Liver (tissue), 9 donors: ENCODE measurements around the gene KLF13. TPM values are rescaled to one million over a fixed set of nuclear protein-coding genes. Genes with fewer than 3 reads are reported as not detected.

Source experiments
- DNase-seq: peaks from one replicate; pipeline ENCODE4 v3.0.0-alpha.2; 2017; ENCODE audit warnings: low spot score
- H3K27ac ChIP-seq, 2 donors: one replicate each; pipeline ENCODE4 v1.7.0; 2013; ENCODE audit warnings: inconsistent platforms in 2 of 2, low read length in 2 of 2, control low read depth in 1 of 2, low read depth in 1 of 2, mild to moderate bottlenecking in 1 of 2
- H3K27me3 ChIP-seq, 4 donors: one replicate each; pipeline versions ENCODE4 v1.6.1 to v1.7.0; 2013; ENCODE audit warnings: low read length in 3 of 4, inconsistent platforms in 1 of 4, mild to moderate bottlenecking in 1 of 4, moderate library complexity in 1 of 4; ENCODE audit not compliant: control insufficient read depth in 4 of 4, insufficient read depth in 4 of 4
- H3K36me3 ChIP-seq, 4 donors: one replicate each; pipeline versions ENCODE4 v1.6.1 to v1.7.0; 2013; ENCODE audit warnings: low read length in 3 of 4, mild to moderate bottlenecking in 3 of 4, low read depth in 1 of 4, moderate library complexity in 1 of 4; ENCODE audit not compliant: control insufficient read depth in 4 of 4, insufficient read depth in 3 of 4
- H3K4me1 ChIP-seq, 4 donors: one replicate each; pipeline versions ENCODE4 v1.6.1 to v1.7.0; 2013; ENCODE audit warnings: low read length in 3 of 4, mild to moderate bottlenecking in 3 of 4, moderate library complexity in 1 of 4; ENCODE audit not compliant: control insufficient read depth in 4 of 4, insufficient read depth in 4 of 4
- H3K4me3 ChIP-seq, 3 donors: one replicate each; pipeline versions ENCODE4 v1.6.1 to v1.7.0; 2013; ENCODE audit warnings: low read length in 3 of 3, control low read depth in 1 of 3, low read depth in 1 of 3, mild to moderate bottlenecking in 1 of 3
- H3K9ac ChIP-seq, 2 donors: one replicate each; pipeline ENCODE4 v1.7.0; 2013; ENCODE audit warnings: low read length in 2 of 2, mild to moderate bottlenecking in 2 of 2, moderate library complexity in 2 of 2, control low read depth in 1 of 2, low read depth in 1 of 2
- H3K9me3 ChIP-seq, 4 donors: one replicate each; pipeline versions ENCODE4 v1.6.1 to v1.7.0; 2013; ENCODE audit warnings: low read length in 3 of 4; ENCODE audit not compliant: control insufficient read depth in 4 of 4
- EGR1 ChIP-seq, 2 donors: IDR thresholded peaks; 2 replicates each; pipeline ENCODE4 v1.6.1; 2016 to 2018; ENCODE audit warnings: antibody characterized with exemption in 2 of 2, low read depth in 2 of 2
- FOXA1 ChIP-seq: IDR thresholded peaks from 2 replicates; pipeline ENCODE4 v1.6.1; 2016; ENCODE audit warnings: antibody characterized with exemption
- FOXA2 ChIP-seq: IDR thresholded peaks from 2 replicates; pipeline ENCODE4 v1.6.1; 2016; ENCODE audit warnings: antibody characterized with exemption
- GABPA ChIP-seq, 2 donors: IDR thresholded peaks in 1 of 2; conservative IDR thresholded peaks in 1 of 2; 2 replicates each; pipeline ENCODE4 v1.6.1; 2016; ENCODE audit warnings: antibody characterized with exemption in 2 of 2, mild to moderate bottlenecking in 1 of 2, moderate library complexity in 1 of 2
- HNF4A ChIP-seq, 2 donors: conservative IDR thresholded peaks; 2 replicates each; pipeline ENCODE4 v1.6.1; 2016; ENCODE audit warnings: antibody characterized with exemption in 2 of 2, mild to moderate bottlenecking in 2 of 2
- HNF4G ChIP-seq: IDR thresholded peaks from 2 replicates; pipeline ENCODE4 v1.6.1; 2016; ENCODE audit warnings: antibody characterized with exemption
- JUND ChIP-seq, 2 donors: IDR thresholded peaks; 2 replicates each; pipeline ENCODE4 v1.6.1; 2016; ENCODE audit warnings: antibody characterized with exemption in 2 of 2
- NR2F2 ChIP-seq: IDR thresholded peaks from 2 replicates; pipeline ENCODE4 v1.6.1; 2016; ENCODE audit warnings: antibody characterized with exemption
- RAD21 ChIP-seq, 2 donors: IDR thresholded peaks; 2 replicates each; pipeline ENCODE4 v1.6.1; 2016; ENCODE audit warnings: antibody characterized with exemption in 2 of 2, mild to moderate bottlenecking in 2 of 2
- RXRA ChIP-seq, 2 donors: IDR thresholded peaks; 2 replicates each; pipeline ENCODE4 v1.6.1; 2017 to 2018; ENCODE audit warnings: antibody characterized with exemption in 2 of 2, mild to moderate bottlenecking in 1 of 2
- SP1 ChIP-seq: IDR thresholded peaks from 2 replicates; pipeline ENCODE4 v1.6.1; 2018; ENCODE audit warnings: antibody characterized with exemption, mild to moderate bottlenecking
- TAF1 ChIP-seq: conservative IDR thresholded peaks from 2 replicates; pipeline ENCODE4 v1.6.1; 2016; ENCODE audit warnings: antibody characterized with exemption, mild to moderate bottlenecking
- YY1 ChIP-seq: IDR thresholded peaks from 2 replicates; pipeline ENCODE4 v1.6.1; 2016; ENCODE audit warnings: antibody characterized with exemption, mild to moderate bottlenecking
- WGBS: extraction: QIAGEN DNeasy Blood & Tissue Kit; methylation state at CpG from one replicate; pipeline ENCODE4 v1.1.7; 2013; 5-methylcytosine and 5-hydroxymethylcytosine counted together
- polyA plus RNA-seq, 2 donors: library from polyadenylated mRNA; stranded (reverse) in 1 of 2; unstranded in 1 of 2; fragments of 200-250 nt in 1 of 2; fragments of >200 nt in 1 of 2; fragmentation: Nextera tagmentation in 1 of 2; extraction: Ambion mirVana in 1 of 2; gene quantifications; one replicate each; pipeline versions ENCODE4 v1.2.1 to v1.2.3, GENCODE V29; 2013 to 2015
- total RNA-seq, 2 donors: library from RNA; depleted of rRNA; stranded (reverse); fragments of >200 nt; gene quantifications; one replicate each; pipeline ENCODE4 v1.2.3, GENCODE V29; 2014
- TF ChIP-seq, protein P1 (sequence below): fragments of 150-350 bp; IDR thresholded peaks from 2 replicates; pipeline ENCODE4 v1.5.1; 2017; ENCODE audit warnings: improper control_type of control experiment, low read depth, low read length; ENCODE audit not compliant: missing input control
- TF ChIP-seq, protein P2 (sequence below): IDR thresholded peaks from 2 replicates; pipeline ENCODE4 v1.6.1; 2016; ENCODE audit warnings: antibody characterized with exemption
- TF ChIP-seq, protein P3 (sequence below): IDR thresholded peaks from 2 replicates; pipeline ENCODE4 v1.6.1; 2016; ENCODE audit warnings: antibody characterized with exemption
- TF ChIP-seq, protein P4 (sequence below): IDR thresholded peaks from 2 replicates; pipeline ENCODE4 v1.6.1; 2016; ENCODE audit warnings: antibody characterized with exemption
- TF ChIP-seq, protein P5 (sequence below): IDR thresholded peaks from 2 replicates; pipeline ENCODE4 v1.6.1; 2016; ENCODE audit warnings: antibody characterized with exemption, mild to moderate bottlenecking
- donor health status: healthy.
- donor health status: healthy.
- donor health status: healthy.
- donor health status: healthy.
- donor health status: healthy.

Gene KLF13
- total and polyA plus RNA-seq, 4 donors, result 17.4 to 77.1 (median 57.5) TPM

DNA sequence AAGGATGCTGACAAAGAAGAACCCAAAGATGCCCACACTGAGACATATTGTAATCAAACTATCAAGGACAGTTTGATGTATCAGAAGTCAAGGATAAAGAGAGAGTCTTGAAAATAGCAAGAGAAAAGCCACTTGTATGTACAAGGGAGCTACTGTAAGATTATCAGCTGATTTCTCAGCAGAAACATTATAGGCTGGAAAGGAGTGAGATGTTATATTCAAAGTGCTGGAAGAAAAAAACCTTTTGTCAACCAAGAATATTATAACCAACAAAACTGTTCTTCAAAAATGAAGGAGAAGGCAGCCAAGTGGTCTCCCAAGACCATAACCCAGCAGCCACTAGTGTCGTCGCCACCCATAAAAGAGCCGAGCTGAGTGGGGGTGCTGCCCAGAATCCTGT is 93.2 kb downstream of the KLF13 start:
- Histone ChIP-seq H3K27me3 (no peaks in the 10 kb centered on the region), H3K9me3 (peaks cover 0 to 7% (median 3%) of the 10 kb centered on the region in 4 donors), H3K36me3 (no peaks in the 10 kb centered on the region), H3K4me3 (no peak overlapping the region), H3K9ac (no peak overlapping the region), H3K4me1 (no peaks in the 10 kb centered on the region), H3K27ac (no peak overlapping the region)
- no peak for DNase-seq
- TF ChIP-seq SP1 (no peak), EGR1 (IDR thresholded peaks at IDR 0.05; ENCODE audit: low read depth in 2 of 2) (no peak), RAD21 (IDR thresholded peaks at IDR 0.05) (no peak), TAF1 (no peak), YY1 (no peak), HNF4A (conservative IDR thresholded peaks at IDR 0.05) (no peak), HNF4G (no peak), RXRA (IDR thresholded peaks at IDR 0.05) (no peak), GABPA (IDR thresholded peaks at IDR 0.05 in 1 of 2, conservative IDR thresholded peaks at IDR 0.05 in 1 of 2) (no peak), NR2F2 (no peak), FOXA1 (no peak), FOXA2 (no peak), JUND (IDR thresholded peaks at IDR 0.05) (no peak)
- TF ChIP-seq, protein P1, sequence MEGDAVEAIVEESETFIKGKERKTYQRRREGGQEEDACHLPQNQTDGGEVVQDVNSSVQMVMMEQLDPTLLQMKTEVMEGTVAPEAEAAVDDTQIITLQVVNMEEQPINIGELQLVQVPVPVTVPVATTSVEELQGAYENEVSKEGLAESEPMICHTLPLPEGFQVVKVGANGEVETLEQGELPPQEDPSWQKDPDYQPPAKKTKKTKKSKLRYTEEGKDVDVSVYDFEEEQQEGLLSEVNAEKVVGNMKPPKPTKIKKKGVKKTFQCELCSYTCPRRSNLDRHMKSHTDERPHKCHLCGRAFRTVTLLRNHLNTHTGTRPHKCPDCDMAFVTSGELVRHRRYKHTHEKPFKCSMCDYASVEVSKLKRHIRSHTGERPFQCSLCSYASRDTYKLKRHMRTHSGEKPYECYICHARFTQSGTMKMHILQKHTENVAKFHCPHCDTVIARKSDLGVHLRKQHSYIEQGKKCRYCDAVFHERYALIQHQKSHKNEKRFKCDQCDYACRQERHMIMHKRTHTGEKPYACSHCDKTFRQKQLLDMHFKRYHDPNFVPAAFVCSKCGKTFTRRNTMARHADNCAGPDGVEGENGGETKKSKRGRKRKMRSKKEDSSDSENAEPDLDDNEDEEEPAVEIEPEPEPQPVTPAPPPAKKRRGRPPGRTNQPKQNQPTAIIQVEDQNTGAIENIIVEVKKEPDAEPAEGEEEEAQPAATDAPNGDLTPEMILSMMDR, result no peak
- TF ChIP-seq, protein P2, sequence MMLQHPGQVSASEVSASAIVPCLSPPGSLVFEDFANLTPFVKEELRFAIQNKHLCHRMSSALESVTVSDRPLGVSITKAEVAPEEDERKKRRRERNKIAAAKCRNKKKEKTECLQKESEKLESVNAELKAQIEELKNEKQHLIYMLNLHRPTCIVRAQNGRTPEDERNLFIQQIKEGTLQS, result no peak
- TF ChIP-seq, protein P3, sequence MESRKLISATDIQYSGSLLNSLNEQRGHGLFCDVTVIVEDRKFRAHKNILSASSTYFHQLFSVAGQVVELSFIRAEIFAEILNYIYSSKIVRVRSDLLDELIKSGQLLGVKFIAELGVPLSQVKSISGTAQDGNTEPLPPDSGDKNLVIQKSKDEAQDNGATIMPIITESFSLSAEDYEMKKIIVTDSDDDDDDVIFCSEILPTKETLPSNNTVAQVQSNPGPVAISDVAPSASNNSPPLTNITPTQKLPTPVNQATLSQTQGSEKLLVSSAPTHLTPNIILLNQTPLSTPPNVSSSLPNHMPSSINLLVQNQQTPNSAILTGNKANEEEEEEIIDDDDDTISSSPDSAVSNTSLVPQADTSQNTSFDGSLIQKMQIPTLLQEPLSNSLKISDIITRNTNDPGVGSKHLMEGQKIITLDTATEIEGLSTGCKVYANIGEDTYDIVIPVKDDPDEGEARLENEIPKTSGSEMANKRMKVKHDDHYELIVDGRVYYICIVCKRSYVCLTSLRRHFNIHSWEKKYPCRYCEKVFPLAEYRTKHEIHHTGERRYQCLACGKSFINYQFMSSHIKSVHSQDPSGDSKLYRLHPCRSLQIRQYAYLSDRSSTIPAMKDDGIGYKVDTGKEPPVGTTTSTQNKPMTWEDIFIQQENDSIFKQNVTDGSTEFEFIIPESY, result no peak
- TF ChIP-seq, protein P4, sequence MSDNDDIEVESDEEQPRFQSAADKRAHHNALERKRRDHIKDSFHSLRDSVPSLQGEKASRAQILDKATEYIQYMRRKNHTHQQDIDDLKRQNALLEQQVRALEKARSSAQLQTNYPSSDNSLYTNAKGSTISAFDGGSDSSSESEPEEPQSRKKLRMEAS, result no peak
- TF ChIP-seq, protein P5, sequence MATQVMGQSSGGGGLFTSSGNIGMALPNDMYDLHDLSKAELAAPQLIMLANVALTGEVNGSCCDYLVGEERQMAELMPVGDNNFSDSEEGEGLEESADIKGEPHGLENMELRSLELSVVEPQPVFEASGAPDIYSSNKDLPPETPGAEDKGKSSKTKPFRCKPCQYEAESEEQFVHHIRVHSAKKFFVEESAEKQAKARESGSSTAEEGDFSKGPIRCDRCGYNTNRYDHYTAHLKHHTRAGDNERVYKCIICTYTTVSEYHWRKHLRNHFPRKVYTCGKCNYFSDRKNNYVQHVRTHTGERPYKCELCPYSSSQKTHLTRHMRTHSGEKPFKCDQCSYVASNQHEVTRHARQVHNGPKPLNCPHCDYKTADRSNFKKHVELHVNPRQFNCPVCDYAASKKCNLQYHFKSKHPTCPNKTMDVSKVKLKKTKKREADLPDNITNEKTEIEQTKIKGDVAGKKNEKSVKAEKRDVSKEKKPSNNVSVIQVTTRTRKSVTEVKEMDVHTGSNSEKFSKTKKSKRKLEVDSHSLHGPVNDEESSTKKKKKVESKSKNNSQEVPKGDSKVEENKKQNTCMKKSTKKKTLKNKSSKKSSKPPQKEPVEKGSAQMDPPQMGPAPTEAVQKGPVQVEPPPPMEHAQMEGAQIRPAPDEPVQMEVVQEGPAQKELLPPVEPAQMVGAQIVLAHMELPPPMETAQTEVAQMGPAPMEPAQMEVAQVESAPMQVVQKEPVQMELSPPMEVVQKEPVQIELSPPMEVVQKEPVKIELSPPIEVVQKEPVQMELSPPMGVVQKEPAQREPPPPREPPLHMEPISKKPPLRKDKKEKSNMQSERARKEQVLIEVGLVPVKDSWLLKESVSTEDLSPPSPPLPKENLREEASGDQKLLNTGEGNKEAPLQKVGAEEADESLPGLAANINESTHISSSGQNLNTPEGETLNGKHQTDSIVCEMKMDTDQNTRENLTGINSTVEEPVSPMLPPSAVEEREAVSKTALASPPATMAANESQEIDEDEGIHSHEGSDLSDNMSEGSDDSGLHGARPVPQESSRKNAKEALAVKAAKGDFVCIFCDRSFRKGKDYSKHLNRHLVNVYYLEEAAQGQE, result no peak
- 94% methylated on average over 3 of the region's 3 CpGs for WGBS
